ENCODE data around the gene SLC8A1.

Gene SLC8A1

DNA sequence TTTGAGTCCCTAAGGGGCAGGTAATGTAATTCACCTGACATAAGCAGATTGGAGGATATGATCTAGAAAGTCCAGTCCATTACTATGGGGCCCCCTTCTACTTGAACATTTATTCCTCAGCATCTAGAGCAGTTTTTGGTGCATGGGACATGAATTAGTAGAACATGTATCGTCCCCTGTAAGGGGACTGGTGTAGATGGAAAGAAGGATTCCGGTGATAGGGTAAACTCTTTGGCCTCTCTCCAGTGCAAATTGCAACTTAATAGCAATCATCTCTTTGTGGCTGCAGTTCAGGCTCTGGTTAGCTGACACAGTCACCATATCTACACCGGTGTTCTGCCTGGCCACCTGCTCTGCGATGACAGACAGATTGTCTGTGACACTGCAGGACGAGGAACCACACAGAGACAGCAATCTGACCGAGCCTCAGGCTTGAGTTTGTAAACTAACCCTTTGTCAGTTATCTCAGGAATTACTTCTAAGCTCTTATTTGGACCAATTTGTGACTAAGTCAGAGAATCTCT lies 6.4 kb upstream of the SLC8A1 start:
- no peak for DNase-seq

DNA sequence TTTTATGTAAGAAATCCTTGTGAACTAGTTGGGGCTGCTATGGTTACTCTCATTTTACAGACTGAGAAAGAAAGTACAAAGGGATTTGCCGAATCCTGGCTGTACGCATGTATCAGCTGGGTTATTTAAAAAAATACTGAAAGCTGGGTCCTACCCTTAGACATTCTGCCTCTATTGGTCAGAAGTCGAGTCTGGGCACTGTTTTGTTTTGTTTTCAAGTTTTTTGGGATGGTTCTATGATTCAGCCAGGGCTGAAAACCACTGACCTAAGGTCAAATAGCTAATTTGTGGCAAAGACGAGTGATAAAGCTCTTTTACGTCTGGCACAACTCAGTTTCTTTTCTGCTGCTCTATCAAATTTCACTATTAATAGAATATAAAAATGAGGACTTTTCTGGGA lies 5.9 kb upstream of the SLC8A1 start:
- DNase-seq = no peak

DNA sequence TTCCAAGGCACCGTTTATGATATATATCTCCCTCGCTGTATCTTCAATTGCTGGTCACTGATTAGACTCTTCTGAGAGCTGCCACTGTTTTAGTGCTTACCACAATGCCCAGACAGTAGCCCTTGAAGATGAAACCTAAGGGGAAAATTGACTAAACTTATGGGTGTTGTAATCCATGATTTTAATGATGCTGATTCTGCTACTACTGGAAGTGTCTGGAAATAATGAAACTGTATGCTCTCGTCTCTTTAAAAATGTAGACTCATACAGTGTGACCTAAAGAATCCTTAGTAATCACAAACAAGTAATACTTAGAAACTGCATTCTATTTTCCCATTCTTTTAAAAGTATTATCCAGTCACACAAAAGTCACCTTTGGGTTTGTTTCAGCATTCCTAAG lies 5.5 kb upstream of the SLC8A1 start:
- no peak for DNase-seq

DNA sequence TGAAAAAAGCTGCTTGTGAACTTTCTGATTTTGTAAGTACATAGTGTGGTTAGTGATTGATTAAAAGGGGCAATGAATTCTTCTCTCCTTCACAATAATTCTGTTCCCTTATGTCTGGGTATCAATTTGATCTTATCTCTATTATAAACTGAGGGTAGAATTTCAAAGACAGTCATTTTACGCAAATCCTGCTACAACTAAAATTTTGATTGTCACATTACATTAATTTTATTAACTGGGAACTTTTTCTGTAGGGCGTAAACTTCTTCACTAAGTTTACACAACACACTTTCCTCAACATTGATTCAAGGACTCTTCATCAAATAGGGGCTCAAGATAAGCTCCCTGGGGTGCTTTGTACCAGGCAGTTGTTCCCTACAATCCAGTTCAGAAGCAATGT lies 5.0 kb upstream of the SLC8A1 start:
- DNase-seq = no peak

DNA sequence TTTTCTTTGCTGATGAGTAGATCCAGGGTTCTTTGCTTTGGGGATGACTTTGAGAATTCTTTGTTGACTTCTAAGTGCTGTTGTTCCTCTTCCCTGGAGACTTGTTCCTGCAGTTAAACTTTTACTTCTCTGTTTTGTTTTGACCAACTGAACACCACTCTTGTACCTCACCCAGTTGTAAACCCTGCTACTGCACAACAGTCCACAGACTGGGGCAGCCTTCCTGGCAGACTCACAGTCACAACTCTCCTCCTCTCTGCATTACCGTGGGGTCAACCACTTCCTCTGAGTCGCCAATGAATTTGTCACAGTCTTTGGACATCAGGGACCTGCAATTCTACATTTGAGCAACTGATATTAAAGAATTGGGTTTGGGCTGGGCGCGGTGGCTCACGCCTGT lies 3.8 kb upstream of the SLC8A1 start:
- peak in 2 of 51 donors; percentile 13 for DNase-seq

DNA sequence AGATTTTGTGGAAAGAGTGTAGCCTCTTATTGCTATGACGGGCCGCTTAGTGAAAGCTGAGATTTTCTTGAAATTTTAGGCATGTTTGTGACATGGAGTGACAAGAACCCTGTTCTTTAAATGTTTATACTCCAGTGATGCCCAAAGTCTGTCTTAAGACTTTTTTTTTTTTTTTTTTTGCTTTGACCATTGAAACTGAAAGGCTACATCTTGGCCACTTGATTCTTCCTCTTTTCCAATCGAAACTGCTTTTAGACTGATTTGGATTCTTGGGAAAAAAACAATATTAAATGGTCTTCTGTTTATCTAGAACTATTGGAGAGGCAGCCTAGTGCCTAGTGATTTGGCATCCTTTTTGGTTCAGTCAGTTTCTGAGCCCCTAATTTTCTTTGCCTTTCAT lies 2.4 kb upstream of the SLC8A1 start:
- DNase-seq = no peak

DNA sequence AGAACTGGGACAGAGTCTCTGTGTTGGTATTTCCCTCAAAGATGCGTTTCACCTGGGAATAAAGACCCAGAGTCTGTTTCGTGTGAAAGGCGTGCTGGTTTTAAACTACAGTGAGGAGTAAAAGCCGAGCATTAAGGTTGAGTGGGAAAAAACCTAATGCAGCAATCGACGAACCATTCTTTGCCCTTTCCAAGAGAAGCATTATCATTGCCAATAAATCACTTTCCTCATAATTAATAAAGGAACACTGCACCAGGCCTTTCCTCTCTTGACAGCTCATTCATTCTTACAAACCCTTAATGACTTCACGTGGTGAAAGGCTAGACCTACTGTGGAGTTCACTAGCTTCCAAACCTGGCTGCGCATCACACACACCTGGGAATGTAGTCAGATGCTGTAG lies 896 bp upstream of the SLC8A1 start:
- DNase-seq = no peak

DNA sequence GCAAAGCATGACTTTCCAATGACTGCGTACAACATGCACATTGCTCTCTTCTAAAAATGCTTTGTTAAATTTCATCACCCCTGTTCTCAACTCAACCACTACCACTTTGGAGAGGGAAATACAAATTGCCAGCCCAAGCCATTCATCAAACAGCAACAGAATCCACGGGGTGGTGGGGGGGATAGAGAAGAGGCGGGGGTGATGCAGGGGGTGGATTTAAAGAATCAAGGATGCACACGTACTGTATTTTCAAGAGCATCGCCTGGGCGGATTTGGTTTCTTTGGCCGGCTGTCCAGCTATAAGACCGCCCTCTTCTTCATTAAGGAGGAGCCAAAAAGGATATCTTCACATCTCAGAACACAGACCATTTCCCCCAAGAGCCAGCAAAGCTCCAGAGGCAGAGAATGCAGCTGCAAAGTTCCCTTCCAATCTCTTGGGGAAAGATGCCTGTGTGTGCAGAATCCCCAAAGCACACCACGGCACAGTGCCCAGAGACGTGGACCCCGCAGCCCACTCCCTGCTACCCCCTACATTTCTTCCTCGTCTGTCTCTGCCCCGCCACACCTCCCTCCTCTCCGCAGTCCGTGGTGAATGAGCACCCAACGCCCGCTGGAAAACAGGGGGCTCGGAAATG lies 977 bp downstream of the SLC8A1 start:
- DNase-seq = peak in 14 of 51 donors; percentile 16 to 80 (median 40)

DNA sequence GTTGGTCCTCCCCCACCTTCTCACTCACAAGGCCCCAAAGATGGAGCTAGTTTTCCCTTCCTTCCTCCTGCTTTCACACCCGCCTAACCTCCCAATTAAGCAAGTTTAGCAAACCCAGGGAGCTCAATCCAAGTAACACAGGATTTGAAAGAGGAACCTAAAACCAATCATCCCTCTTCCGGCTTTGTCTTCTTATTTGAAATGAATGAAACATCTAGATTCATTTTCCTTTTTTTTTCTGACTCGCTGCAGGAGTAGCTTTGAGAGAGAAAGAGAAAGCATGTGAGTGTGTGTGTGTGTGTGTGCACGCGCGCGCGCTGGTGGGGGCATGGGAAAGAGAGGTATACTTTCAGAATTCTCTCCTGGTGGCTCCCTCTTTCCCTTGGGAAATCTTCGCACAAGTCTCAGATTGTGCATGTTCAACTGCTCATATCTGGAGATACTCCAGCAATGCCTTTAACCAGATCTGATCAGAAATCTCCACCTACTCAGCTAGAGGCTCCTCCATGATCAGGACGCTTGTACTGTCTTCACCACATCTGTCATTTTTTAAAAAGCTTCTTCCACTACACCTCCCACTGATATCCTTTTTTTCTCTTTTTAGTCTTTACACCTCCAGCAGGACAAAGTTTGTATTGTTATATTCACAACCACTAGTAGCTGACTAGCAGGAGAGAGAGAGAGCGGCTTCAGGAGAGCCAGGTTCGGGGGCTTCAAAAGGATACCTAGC lies 1.7 kb downstream of the SLC8A1 start:
- DNase-seq = peak in 6 of 51 donors; percentile 11 to 84 (median 14)

DNA sequence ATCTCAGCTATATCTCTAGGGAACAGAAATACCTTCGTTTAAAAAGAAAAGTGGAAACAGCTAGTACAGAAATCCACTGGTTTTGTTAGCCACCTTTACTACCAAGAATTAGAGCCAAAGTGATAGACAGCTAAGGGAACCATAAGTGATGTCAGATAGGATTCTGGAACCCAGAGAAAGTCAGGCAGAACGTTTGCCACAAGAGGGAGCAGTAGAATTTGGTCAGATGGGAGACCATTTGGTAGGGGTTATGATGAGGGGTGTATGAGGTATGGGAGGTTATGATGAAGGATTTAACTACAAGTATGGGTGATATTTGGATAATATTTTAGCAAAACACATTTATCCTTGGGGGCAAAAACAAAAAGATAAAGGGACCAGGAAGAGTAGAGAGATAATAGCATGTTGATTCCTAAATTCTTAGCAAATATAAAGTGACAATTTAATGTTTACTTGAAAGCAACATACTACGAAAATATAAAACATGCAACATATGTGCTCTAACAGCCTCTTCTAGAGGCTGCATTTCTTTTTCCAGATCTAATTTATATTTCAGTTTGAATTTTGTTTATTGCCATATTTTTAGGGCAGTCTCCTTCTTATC lies 3.3 kb downstream of the SLC8A1 start:
- DNase-seq = peak in 2 of 51 donors; percentile 29 to 33

DNA sequence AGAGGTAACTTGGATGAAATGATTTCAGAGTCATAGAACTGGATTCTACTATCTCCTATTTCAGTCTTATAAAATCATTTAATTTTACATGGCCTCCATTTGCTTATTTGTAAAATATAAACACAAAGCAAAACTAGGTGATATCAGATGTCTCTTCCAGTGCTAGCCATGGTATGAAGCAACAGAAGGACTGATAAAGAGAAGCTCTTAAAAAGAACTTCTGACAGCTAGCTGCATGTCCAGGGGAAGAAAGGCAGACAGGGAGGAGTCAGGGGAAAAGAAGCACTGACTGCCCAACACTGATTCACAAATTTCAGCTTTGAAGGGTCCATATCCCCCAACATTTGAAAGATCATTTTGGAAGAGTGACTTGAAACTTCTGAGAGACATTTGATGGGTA lies 6.4 kb downstream of the SLC8A1 start:
- DNase-seq = no peak

DNA sequence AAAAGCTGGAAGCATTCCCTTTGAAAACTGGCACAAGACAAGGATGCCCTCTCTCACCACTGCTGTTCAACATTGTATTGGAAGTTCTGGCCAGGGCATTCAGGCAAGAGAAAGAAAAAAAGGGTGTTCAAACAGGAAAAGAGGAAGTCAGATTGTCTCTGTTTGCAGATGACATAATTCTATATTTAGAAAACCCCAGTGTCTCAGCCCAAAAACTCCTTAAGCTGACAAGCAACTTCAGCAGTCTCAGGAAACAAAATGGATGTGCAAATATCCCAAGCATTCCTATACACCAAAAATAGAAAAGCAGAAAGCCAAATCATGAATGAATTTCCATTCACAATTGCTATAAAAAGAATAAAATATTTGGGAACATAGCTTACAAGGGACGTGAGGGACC lies 11.1 kb downstream of the SLC8A1 start:
- no peak for DNase-seq

DNA sequence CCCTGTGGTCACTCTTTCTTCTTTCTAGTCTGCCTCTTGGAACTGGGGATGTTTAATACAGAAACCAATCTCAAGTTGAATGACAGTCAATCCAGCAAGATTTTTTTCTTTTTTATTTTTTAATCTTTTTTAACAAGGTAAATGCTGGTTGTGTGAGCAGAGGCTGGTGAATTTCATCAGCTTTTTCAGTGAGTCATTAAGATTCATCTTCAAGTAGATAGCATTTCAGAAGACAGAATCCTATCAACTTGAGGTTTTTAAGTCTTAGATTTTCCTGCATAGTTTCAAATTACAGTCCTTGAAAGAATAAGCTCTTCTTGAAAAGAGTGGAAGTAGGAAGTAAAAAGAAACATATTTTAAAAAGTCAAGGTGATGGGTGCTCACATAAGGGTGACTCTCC lies 12.4 kb downstream of the SLC8A1 start:
- DNase-seq = no peak

DNA sequence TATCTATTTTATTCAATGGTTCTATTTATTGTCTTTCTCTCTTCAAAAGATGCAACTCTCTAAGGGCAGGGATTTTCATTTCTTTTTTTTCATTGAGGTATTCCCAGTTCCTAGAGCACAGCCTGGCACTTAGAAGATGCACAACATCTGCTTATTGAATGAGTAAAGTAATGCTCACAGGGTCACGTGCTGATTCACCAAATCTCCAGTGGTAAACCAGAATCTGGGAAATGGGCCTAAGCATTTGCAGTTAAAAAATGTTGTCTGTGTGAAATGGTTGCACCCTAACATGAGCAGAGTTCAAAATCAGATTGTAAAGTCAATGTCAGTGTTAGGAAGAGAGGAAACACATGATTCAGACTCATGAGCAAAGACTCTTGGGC lies 15.8 kb downstream of the SLC8A1 start:
- DNase-seq = no peak

DNA sequence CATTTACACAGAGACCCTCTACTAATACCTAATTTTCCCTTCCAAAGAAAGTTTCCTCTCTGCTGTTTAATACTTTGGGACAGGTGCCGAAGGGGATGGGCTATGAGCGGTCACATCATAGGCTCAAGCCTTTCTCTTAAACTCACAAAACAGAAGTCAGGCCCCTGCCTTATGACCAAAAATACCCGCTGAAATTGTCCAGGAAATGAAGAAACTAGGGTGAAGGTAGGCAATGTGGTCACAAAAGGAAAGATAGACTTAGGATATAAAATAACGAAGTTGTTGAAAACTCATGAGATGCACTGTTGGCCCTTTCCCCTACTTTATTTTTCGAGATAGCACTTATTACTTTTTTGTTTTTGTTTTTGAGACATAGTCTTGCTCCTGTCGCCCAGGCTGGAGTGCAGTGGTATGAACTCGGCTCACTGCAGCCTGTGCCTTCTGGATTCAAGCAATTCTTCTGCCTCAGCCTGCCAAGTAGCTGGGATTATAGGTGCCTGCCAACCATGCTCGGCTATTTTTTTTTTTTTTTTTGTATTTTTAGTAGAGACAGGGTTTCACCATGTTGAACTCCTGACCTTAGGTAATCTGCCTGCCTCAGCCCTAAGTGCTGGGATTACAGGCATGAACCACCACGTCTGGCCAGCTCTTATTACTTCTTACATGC lies 16.3 kb downstream of the SLC8A1 start:
- peak in 1 of 51 donors; percentile 12 for DNase-seq

DNA sequence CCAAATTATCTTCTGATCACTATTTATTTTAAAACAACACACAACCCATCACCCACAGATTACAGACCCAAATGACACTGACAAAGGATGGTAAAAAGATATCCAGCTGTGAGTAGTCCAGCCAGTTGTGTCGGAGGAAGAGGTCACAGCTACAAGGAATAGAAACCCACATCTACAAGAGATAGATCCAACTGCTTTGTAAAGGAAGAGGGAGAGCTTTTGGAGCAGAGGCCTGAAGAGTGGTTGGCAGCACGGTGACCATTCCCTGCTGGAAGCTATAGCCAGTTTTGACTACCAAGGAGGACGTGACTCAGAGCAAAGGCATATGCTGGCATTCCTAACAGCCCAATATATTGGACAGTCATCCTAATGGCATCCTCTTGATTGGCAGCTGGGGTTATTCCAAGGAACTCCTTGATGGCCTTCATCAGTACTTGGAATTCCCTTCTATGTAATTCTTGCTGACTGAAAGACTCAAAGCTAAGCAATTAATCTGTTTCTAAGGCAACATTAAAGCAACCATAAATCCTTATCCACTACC lies 17.1 kb downstream of the SLC8A1 start:
- no peak for DNase-seq

DNA sequence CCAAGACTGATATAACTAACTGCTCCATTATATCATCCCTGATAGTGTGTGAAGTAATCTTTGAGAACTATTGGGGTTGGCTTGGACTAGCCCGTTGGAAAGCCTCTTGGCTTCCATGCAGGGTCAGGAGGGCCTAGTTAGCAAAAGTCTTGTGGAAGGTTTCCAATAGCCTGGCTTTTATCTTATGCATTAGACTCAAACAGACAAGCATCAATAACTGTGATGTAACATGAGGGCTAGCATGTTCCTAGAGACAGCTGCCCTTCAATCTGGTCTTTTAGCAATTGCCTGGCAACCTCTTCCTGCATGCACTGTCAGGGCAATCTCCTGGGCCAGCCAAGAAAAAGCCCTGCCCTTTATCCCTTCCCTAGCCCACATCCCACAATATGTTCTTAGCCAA lies 18.2 kb downstream of the SLC8A1 start:
- no peak for DNase-seq

DNA sequence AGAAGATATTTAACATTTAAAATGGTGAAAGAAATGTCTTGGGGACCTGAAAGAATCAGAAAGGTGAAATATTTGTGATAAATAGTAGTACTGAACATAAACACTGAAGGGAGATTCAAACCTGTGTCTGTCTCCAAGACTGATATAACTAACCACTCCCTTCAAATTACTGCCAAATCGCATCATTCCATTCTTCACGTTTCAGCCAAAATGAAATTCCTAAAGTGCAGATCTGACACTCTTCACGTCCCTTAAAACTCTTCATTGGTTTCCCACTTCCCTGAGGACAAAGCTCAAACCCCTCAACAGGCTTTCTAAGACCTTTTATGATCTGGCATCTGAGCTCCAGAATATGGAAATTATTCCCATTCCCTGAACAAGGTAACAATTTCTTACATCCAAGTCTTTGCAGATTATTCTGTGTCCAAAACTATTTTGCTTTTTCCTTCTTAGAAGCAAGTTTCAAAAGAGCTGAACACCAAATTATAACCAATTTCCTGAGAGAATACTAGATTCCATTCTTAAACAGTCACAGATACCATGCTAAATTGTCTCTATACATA lies 18.9 kb downstream of the SLC8A1 start:
- no peak for DNase-seq

DNA sequence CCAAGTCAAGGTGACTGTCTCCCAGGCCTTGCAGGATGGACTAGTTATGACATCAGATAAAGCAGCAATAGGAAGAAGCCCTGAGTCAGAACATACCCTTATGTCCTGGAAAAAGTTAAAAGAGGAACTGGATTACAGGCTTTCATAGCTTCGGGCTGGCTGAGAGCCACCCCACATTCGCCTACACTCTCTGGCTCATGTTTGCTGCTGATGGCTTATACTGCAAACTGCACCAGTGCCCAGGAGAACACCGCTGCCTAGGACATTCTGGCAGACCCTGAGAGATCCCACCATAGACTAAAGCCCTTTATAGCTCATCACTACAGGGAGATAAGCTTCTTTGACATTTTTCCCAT lies 20.3 kb downstream of the SLC8A1 start:
- peak in 2 of 51 donors; percentile 16 to 43 for DNase-seq

DNA sequence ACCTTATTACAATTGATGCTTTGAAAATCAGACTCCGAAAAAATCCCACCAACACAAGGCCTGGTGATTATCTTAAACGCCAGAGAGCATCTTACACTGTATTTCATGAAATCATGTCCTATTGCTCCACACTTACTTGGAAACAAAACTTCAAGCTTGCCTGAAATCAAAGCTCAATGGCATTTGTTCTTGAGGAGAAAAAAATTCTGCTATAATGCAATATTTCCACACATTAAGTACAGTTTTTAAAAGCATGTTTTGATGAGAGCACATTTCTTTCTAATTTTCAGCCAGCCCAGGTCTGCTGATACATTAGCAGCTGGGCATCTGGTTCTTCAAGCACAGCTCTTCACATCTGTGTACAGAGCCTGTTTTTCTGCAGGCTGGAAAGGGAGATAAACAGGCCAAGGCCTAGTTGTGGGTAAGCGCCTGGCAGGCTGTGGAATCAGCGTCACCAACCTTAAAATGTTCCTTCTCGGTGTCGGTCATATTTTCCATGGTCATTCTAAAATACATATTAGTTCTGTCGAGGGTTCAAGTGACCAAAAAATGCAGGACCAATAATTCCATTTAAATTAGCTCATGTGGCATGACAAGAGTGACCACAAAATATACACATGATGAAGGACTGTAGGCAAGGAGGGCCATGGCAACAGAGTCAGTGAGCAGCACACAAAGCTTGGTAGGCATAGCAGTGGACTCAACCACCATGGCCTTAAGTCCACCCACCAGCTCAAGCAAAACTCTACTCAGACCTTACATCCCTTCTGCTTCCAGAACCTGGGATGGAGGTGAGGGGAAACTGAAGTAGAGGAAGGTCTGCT lies 20.9 kb downstream of the SLC8A1 start:
- DNase-seq = no peak

DNA sequence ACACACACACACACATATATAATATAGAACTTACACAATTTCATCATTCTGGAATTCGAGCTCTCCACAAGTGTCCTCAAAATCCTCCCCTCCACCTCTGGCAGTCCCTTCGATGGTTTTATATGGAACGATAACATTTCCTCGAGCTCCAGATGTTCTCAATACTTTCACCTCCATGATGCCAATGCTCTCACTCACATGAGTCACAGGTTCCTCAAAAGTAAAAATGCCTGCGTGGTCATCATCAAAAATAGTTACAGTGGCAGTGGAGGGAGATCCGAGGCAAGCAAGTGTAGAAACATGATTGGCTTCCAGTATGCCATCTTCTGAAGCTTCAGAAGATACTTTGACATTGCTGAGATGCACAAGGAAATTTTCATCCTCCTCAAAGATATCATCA lies 23.5 kb downstream of the SLC8A1 start:
- no peak for DNase-seq

Data from hypothalamus (tissue), 51 donors.